OCI-LY3 (cell line): Measurements from ENCODE around the gene LYPD4.

Experiments used
- H2AFZ ChIP-seq: fragments of 200-600, 300-600 bp; shearing (Covaris generic); 2 replicates; pipeline ENCODE4 v1.6.0; 2014; ENCODE audit warnings: antibody characterized with exemption, low read depth, low read length
- H3K27ac ChIP-seq: fragments of 200-600, 300-600 bp; sonication (generic); 2 replicates; pipeline ENCODE4 v1.5.1; 2014; ENCODE audit warnings: mild to moderate bottlenecking, low read length, moderate library complexity, mixed read lengths
- H3K27me3 ChIP-seq: fragments of 200-600, 300-600 bp; sonication (generic); 2 replicates; pipeline ENCODE4 v1.6.1; 2014; ENCODE audit warnings: low read depth, low read length, mixed read lengths
- H3K36me3 ChIP-seq: fragments of 200-600, 300-600 bp; sonication (generic); replicated peaks from 2 replicates; pipeline ENCODE3; 2014; ENCODE audit warnings: low read depth, low read length, mixed read lengths
- H3K4me1 ChIP-seq: fragments of 300-600, 200-600 bp; sonication (generic); 2 replicates; pipeline ENCODE4 v1.6.1; 2014; ENCODE audit warnings: low read length, mixed read lengths
- H3K4me2 ChIP-seq: fragments of 200-600, 300-600 bp; sonication (generic); 2 replicates; pipeline ENCODE4 v1.6.1; 2014; ENCODE audit warnings: low read length, mixed read lengths
- H3K4me3 ChIP-seq: fragments of 300-600, 200-600 bp; sonication (generic); 2 replicates; pipeline ENCODE4 v1.5.1; 2014; ENCODE audit warnings: antibody characterized with exemption, mild to moderate bottlenecking, low read length, moderate library complexity
- H3K79me2 ChIP-seq: fragments of 300-600, 200-600 bp; shearing (Covaris generic); 2 replicates; pipeline ENCODE4 v1.6.1; 2014; ENCODE audit warnings: mild to moderate bottlenecking, low read length, mixed read lengths
- H3K9ac ChIP-seq: fragments of 300-600, 200-600 bp; shearing (Covaris generic); 2 replicates; pipeline ENCODE4 v1.6.0; 2014; ENCODE audit warnings: mild to moderate bottlenecking, low read length, moderate library complexity
- H3K9me3 ChIP-seq: fragments of 200-600, 300-600 bp; shearing (Covaris generic); 2 replicates; pipeline ENCODE4 v1.6.1; 2014; ENCODE audit warnings: low read length, mixed read lengths; ENCODE audit not compliant: insufficient read depth
- H4K20me1 ChIP-seq: fragments of 200-600, 300-600 bp; sonication (generic); 2 replicates; pipeline ENCODE4 v1.6.1; 2016; ENCODE audit warnings: low read length, mixed read lengths; ENCODE audit not compliant: insufficient read depth
- EZH2phosphoT487 ChIP-seq: fragments of 200-600 bp; shearing (Covaris generic); IDR thresholded peaks from 2 replicates; pipeline ENCODE4 v1.6.1; 2018; ENCODE audit warnings: antibody characterized with exemption, mixed run types, low read depth
- TF ChIP-seq, protein P1 (sequence below): fragments of 200-600, 300-600 bp; sonication (generic); IDR thresholded peaks from 2 replicates; pipeline ENCODE4 v1.5.1; 2014; ENCODE audit warnings: antibody characterized with exemption, low read length, low read depth

The LYPD4 gene

DNA sequence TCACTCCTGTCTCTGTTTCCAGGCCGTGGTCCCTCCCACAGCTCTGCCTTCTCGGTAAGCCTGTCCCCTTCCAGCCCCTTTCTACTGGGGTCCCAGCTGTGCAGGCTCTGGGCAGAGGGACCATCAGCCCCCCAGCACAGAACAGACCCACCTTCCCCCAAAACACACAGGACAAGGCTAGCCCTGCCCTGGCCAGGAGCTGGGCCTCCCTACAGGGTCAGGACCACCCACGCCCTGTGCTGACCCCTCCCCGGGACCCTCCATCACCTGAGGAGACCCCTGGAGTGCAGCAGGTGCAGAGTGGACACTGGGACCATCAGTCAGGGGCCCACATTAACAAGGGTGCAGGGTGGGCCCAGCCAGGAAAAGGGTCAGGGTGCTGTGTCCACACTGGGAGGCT is 34.2 kb downstream of the LYPD4 start:
- Histone ChIP-seq H3K9me3 (no peaks in the 10 kb centered on the region), H3K9ac (no peak overlapping the region), H3K36me3 (no peaks in the 10 kb centered on the region), H2AFZ (no peak overlapping the region), H3K4me1 (peaks cover 13% of the 10 kb centered on the region), H4K20me1 (no peaks in the 10 kb centered on the region), H3K79me2 (no peaks in the 10 kb centered on the region), H3K4me3 (no peak overlapping the region), H3K4me2 (peak overlapping the region; percentile 46; the same call in 1 of the 2 replicates), H3K27me3 (0 out of 2 replicates have a peak, but pooled peaks cover 2% of the 10 kb centered on the region), H3K27ac (no peak overlapping the region)
- no peak for TF ChIP-seq EZH2phosphoT487
- TF ChIP-seq, protein P1, sequence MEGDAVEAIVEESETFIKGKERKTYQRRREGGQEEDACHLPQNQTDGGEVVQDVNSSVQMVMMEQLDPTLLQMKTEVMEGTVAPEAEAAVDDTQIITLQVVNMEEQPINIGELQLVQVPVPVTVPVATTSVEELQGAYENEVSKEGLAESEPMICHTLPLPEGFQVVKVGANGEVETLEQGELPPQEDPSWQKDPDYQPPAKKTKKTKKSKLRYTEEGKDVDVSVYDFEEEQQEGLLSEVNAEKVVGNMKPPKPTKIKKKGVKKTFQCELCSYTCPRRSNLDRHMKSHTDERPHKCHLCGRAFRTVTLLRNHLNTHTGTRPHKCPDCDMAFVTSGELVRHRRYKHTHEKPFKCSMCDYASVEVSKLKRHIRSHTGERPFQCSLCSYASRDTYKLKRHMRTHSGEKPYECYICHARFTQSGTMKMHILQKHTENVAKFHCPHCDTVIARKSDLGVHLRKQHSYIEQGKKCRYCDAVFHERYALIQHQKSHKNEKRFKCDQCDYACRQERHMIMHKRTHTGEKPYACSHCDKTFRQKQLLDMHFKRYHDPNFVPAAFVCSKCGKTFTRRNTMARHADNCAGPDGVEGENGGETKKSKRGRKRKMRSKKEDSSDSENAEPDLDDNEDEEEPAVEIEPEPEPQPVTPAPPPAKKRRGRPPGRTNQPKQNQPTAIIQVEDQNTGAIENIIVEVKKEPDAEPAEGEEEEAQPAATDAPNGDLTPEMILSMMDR: no peak

DNA sequence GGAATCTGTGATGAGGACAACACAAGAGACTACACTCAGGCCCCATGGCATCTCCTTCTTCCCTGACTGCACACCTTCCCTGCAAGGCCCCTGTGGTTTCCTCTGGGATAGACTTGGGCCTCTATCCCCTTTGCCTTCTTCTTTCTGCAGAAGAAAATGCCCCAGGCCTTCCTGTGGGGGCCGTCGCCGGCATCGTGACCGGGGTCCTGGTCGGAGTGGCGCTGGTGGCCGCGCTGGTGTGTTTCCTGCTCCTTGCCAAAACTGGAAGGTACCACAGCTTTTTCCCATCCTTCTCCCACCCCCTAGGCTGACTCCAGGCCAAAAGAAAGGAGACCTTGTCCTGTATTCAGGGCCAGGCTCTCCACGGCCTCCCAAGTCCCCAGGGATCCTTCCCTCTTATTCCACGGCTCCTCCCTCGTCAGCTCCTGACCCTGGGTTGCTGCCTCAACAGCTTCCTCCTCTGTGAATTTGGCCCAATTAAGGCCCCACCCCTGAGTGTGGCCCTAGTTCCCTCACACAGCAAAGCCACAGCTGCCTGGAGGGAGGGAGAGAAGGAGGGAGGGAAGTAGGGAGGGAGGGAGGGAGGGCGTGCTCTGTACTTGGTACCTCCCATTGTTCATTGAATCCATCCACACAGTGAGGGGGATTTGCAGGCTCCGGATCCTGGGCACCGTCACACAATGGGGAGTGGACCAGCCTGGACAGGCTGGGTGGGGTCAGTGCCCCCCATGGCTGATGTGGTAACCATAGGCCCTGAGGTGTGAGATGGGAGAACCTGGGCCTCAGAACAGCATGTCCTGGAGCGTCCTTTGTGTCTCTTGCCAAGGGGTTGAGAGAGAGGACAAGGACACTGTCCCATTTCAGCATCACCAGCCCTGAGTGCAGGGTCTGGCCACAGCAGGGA is 35.6 kb downstream of the LYPD4 start:
- TF ChIP-seq, protein P1: no peak
- no peak for TF ChIP-seq EZH2phosphoT487
- no peak overlapping the region for H3K27ac ChIP-seq
- H4K20me1 ChIP-seq: no peaks in the 10 kb centered on the region
- no peaks in the 10 kb centered on the region for H3K79me2 ChIP-seq
- peaks cover 18% of the 10 kb centered on the region for H3K4me1 ChIP-seq
- no peak overlapping the region for H3K4me3 ChIP-seq
- H2AFZ ChIP-seq: no peak overlapping the region
- H3K27me3 ChIP-seq: 0 out of 2 replicates have a peak, but pooled peaks cover 2% of the 10 kb centered on the region
- no peaks in the 10 kb centered on the region for H3K36me3 ChIP-seq
- no peak overlapping the region for H3K9ac ChIP-seq
- no peaks in the 10 kb centered on the region for H3K9me3 ChIP-seq
- no peak overlapping the region for H3K4me2 ChIP-seq

DNA sequence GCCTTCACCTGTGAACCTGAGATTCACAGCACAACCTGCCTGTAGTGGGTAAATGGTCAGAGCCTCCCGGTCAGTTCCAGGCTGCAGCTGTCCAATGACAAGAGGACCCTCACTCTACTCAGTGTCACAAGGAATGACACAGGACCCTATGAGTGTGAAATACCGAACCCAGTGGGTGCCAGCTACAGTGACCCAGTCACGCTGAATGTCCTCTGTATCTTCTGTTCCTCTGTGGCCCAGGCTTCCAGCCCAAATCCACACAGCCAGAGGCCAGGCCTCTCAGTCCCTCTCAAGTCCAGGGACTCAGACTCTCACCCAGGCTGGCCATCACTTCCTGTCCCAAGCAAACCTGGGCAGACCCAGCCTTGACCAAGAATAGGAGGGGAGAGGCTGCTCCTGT is 37.3 kb downstream of the LYPD4 start:
- TF ChIP-seq, protein P1: no peak
- TF ChIP-seq EZH2phosphoT487: no peak
- Histone ChIP-seq H3K4me1 (peaks cover 18% of the 10 kb centered on the region), H3K4me2 (no peak overlapping the region)

DNA sequence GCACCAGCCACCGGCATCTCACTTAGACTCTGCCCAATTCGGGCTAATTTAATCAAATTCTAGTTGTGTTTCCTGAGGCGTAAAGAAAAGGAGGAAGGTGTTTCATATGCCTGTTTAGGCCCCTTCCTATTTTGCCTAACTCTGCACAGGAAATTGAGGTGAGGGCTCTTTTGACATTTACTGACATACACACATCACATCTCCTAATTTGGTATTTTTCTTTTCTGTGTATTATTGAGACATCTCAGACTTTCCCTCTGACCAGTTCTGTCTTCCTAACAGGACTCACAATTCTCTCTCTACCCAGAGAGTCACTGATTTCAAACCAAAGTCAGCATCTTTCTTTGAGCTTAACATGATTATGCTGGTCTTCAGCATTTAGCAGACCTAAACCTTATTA is 40.1 kb downstream of the LYPD4 start:
- no peak overlapping the region for H2AFZ ChIP-seq
- H3K36me3 ChIP-seq: no peaks in the 10 kb centered on the region
- TF ChIP-seq EZH2phosphoT487: no peak
- TF ChIP-seq, protein P1: no peak
- no peaks in the 10 kb centered on the region for H4K20me1 ChIP-seq
- H3K27ac ChIP-seq: no peak overlapping the region
- H3K9ac ChIP-seq: no peak overlapping the region
- no peaks in the 10 kb centered on the region for H3K79me2 ChIP-seq
- H3K9me3 ChIP-seq: no peaks in the 10 kb centered on the region
- no peaks in the 10 kb centered on the region for H3K27me3 ChIP-seq
- peaks cover 13% of the 10 kb centered on the region for H3K4me1 ChIP-seq
- no peak overlapping the region for H3K4me3 ChIP-seq
- H3K4me2 ChIP-seq: no peak overlapping the region

More for the DNA sequence above, 37.3 kb downstream of the LYPD4 start:
- Histone ChIP-seq H3K27ac (no peak overlapping the region), H3K36me3 (no peaks in the 10 kb centered on the region), H3K9ac (no peak overlapping the region), H3K79me2 (no peaks in the 10 kb centered on the region), H3K4me3 (no peak overlapping the region), H3K27me3 (no peaks in the 10 kb centered on the region), H4K20me1 (no peaks in the 10 kb centered on the region), H3K9me3 (no peaks in the 10 kb centered on the region), H2AFZ (no peak overlapping the region)
